HepG2 (cell line): ENCODE data around the gene ZNF740. TPM values are rescaled to one million over a fixed set of nuclear protein-coding genes. Genes with fewer than 3 reads are reported as not detected.

Experiments
- AGO2 ChIP-seq: fragments of 200-400 bp; formaldehyde crosslinking; optimal IDR thresholded peaks from 2 replicates; pipeline ENCODE3; 2017; ENCODE audit warnings: mild to moderate bottlenecking, low read depth, low read length, moderate library complexity
- GLI4 ChIP-seq: sonication (generic); formaldehyde crosslinking; IDR thresholded peaks from 2 replicates; pipeline ENCODE4 v1.5.1; 2020; ENCODE audit warnings: missing genetic modification reagents, mild to moderate bottlenecking, moderate library complexity, borderline replicate concordance
- SP140L ChIP-seq: sonication (generic); formaldehyde crosslinking; IDR thresholded peaks from 2 replicates; pipeline ENCODE4 v1.4.0; 2020; ENCODE audit warnings: missing genetic modification reagents, borderline replicate concordance
- ZNF292 ChIP-seq: sonication (generic); formaldehyde crosslinking; IDR thresholded peaks from 2 replicates; pipeline ENCODE4 v1.8.1; 2022; ENCODE audit warnings: mild to moderate bottlenecking, low read depth, missing genetic modification reagents, borderline replicate concordance
- ZNF441 ChIP-seq: sonication (generic); formaldehyde crosslinking; IDR thresholded peaks from 2 replicates; pipeline ENCODE4 v1.7.0; 2021; ENCODE audit warnings: missing genetic modification reagents, borderline replicate concordance
- ZNF660 ChIP-seq: sonication (generic); formaldehyde crosslinking; IDR thresholded peaks from 2 replicates; pipeline ENCODE4 v1.5.1; 2020; ENCODE audit warnings: mild to moderate bottlenecking, low read depth, missing genetic modification reagents, borderline replicate concordance
- polyA plus RNA-seq, 8 experiments: library from polyadenylated mRNA; depleted of rRNA in 3 of 8; stranded (reverse) in 7 of 8; unstranded in 1 of 8; fragments of >200 nt; fragmentation: Illumina TruSeq in 4 of 8; extraction: Trizol in 4 of 8; gene quantifications; 2 replicates each; pipeline versions ENCODE4 v1.2.1 to v1.2.3, GENCODE V29; 2011 to 2016; ENCODE audit warnings: low read depth in 4 of 8, missing spikeins in 1 of 8, mixed read lengths in 1 of 8; ENCODE audit not compliant: insufficient read depth in 1 of 8
- total RNA-seq, 5 experiments: library from RNA; depleted of rRNA; stranded (reverse); fragments of >200 nt; fragmentation: Illumina TruSeq; extraction: Trizol; gene quantifications; 2 replicates each; pipeline ENCODE4 v1.2.3, GENCODE V29; 2016; ENCODE audit warnings: low read depth in 1 of 5
- TF ChIP-seq, protein P1 (sequence below): sonication (generic); formaldehyde crosslinking; IDR thresholded peaks from 2 replicates; pipeline ENCODE4 v1.9.0; 2022; ENCODE audit warnings: missing genetic modification reagents, mild to moderate bottlenecking, borderline replicate concordance
- TF ChIP-seq, protein P2 (sequence below): sonication (generic); formaldehyde crosslinking; IDR thresholded peaks from 2 replicates; pipeline ENCODE4 v1.5.1; 2020; ENCODE audit warnings: missing genetic modification reagents, mild to moderate bottlenecking, borderline replicate concordance
- TF ChIP-seq, protein P3 (sequence below): sonication (generic); formaldehyde crosslinking; IDR thresholded peaks from 2 replicates; pipeline ENCODE4 v1.4.0; 2020; ENCODE audit warnings: mild to moderate bottlenecking, missing genetic modification reagents

ZNF740 gene
- total and polyA plus RNA-seq, 2 of the 13 experiments (the other 11 are each of a cell fraction or from before 2014, with no cell fraction given) = 16.9 to 19.0 TPM

DNA sequence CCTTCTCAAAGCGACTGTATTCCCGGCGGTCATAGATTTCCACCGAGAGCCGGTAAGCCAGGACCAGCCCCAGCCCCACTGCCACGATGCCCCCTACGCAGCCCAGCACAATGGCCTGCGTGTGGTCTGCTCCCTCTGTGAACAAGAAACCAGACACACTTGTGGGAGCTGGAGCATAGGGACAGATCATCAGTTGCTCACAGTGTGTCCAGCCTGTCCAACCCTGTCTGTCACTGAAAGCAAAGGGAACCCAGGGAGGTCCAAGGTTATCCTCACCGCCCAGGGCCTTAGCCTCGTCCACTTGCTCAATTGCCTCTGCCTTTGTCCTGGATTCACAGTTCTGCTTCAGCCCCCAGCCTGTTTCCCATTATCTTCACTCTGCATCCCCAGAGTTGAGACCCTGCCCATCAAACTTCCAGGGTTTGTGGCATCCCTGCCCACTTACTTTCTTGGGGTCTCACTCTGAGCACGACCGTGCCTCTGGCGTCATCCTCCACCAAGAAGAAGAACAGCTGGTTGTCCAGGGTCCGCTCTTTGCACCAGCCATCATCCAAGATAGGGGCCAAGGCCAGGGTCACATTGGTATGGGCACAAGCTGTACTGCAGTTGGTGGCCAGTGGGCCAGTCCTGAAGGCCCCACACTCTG is 11.5 kb downstream of the ZNF740 start (continued):
- TF ChIP-seq, protein P1, sequence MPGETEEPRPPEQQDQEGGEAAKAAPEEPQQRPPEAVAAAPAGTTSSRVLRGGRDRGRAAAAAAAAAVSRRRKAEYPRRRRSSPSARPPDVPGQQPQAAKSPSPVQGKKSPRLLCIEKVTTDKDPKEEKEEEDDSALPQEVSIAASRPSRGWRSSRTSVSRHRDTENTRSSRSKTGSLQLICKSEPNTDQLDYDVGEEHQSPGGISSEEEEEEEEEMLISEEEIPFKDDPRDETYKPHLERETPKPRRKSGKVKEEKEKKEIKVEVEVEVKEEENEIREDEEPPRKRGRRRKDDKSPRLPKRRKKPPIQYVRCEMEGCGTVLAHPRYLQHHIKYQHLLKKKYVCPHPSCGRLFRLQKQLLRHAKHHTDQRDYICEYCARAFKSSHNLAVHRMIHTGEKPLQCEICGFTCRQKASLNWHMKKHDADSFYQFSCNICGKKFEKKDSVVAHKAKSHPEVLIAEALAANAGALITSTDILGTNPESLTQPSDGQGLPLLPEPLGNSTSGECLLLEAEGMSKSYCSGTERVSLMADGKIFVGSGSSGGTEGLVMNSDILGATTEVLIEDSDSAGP = peak; percentile 28; the same call in 1 of the 2 replicates
- TF ChIP-seq ZNF660 = no peak
- TF ChIP-seq, protein P2, sequence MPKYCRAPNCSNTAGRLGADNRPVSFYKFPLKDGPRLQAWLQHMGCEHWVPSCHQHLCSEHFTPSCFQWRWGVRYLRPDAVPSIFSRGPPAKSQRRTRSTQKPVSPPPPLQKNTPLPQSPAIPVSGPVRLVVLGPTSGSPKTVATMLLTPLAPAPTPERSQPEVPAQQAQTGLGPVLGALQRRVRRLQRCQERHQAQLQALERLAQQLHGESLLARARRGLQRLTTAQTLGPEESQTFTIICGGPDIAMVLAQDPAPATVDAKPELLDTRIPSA (CRISPR knock-in tag) = no peak
- TF ChIP-seq SP140L (CRISPR knock-in tag) = no peak
- TF ChIP-seq, protein P3, sequence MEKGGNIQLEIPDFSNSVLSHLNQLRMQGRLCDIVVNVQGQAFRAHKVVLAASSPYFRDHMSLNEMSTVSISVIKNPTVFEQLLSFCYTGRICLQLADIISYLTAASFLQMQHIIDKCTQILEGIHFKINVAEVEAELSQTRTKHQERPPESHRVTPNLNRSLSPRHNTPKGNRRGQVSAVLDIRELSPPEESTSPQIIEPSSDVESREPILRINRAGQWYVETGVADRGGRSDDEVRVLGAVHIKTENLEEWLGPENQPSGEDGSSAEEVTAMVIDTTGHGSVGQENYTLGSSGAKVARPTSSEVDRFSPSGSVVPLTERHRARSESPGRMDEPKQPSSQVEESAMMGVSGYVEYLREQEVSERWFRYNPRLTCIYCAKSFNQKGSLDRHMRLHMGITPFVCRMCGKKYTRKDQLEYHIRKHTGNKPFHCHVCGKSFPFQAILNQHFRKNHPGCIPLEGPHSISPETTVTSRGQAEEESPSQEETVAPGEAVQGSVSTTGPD (CRISPR knock-in tag) = no peak
- no peak for TF ChIP-seq GLI4 (CRISPR knock-in tag)
- TF ChIP-seq AGO2 = peak; percentile 16
- no peak for TF ChIP-seq ZNF441 (CRISPR knock-in tag)
- no peak for TF ChIP-seq ZNF292 (CRISPR knock-in tag)
